CD4-positive, alpha-beta T cell (primary cell): ENCODE data around the gene CRK. TPM values are rescaled to one million over a fixed set of nuclear protein-coding genes. Genes with fewer than 3 reads are reported as not detected.
"Not testable (repeated sequence)": the region's sequence is repeated elsewhere in the genome, so short reads cannot be mapped to it uniquely, and the experiment has no call there.

Experiments
- ATAC-seq: fragments of 200-7000 bp; cut with Tn5 transposase; one replicate; pipeline ENCODE4 v1.10.0; 2022; ENCODE audit warnings: mild to moderate bottlenecking; ENCODE audit not compliant: poor library complexity
- CTCF ChIA-PET: fragments of 350-600 bp; sonication (Branson Sonifier 250); formaldehyde crosslinking; loops from one replicate; lab custom pipeline; 2021; ENCODE audit warnings: antibody characterized with exemption, inconsistent platforms; lab: Charles Lee
- POLR2A ChIA-PET: fragments of 350-600 bp; sonication (Branson Sonifier 250); formaldehyde crosslinking; loops from one replicate; lab custom pipeline; 2021; ENCODE audit warnings: antibody characterized with exemption, inconsistent platforms; lab: Charles Lee
- DNase-seq, 14 experiments: peaks; one replicate each; pipeline ENCODE4 v3.0.0-alpha.2; 2013 to 2020; ENCODE audit warnings: mixed read lengths in 2 of 14
- H3K27ac ChIP-seq, 2 donors: one replicate each; pipeline versions ENCODE4 v1.5.1 to v1.7.0; 2013; ENCODE audit warnings: low read length in 2 of 2, low read depth in 1 of 2, mild to moderate bottlenecking in 1 of 2
- H3K27me3 ChIP-seq, 2 experiments: 1 replicate in 1 of 2; 2 replicates in 1 of 2; pipeline versions ENCODE4 v1.6.1 to v1.7.0; 2013; ENCODE audit warnings: low read length in 2 of 2, control low read depth in 1 of 2, mild to moderate bottlenecking in 1 of 2, moderate library complexity in 1 of 2; ENCODE audit not compliant: insufficient read depth in 2 of 2, control insufficient read depth in 1 of 2
- H3K36me3 ChIP-seq: one replicate; pipeline ENCODE4 v1.6.1; 2013; ENCODE audit warnings: low read length, control low read depth; ENCODE audit not compliant: insufficient read depth
- H3K4me1 ChIP-seq: one replicate; pipeline ENCODE4 v1.6.1; 2013; ENCODE audit warnings: low read length, control low read depth; ENCODE audit not compliant: insufficient read depth
- H3K4me3 ChIP-seq: one replicate; pipeline ENCODE4 v1.5.1; 2013; ENCODE audit warnings: mild to moderate bottlenecking, low read length, moderate library complexity
- H3K9me3 ChIP-seq, 2 experiments: 1 replicate in 1 of 2; 2 replicates in 1 of 2; pipeline versions ENCODE4 v1.6.1 to v1.7.0; 2013; ENCODE audit warnings: low read length in 2 of 2, mild to moderate bottlenecking in 2 of 2, control low read depth in 1 of 2, moderate library complexity in 1 of 2; ENCODE audit not compliant: control insufficient read depth in 1 of 2, insufficient read depth in 1 of 2
- H3K27ac Mint-ChIP-seq: one replicate; pipeline ENCODE4 v1.8.0; 2020; ENCODE audit warnings: mixed read lengths
- H3K27me3 Mint-ChIP-seq: one replicate; pipeline ENCODE4 v1.8.0; 2021; ENCODE audit warnings: mixed read lengths
- H3K36me3 Mint-ChIP-seq: one replicate; pipeline ENCODE4 v1.8.0; 2021; ENCODE audit warnings: low read depth, mixed read lengths
- H3K4me1 Mint-ChIP-seq: one replicate; pipeline ENCODE4 v1.8.0; 2021; ENCODE audit warnings: low read depth, mixed read lengths
- H3K4me3 Mint-ChIP-seq: one replicate; pipeline ENCODE4 v1.8.0; 2020; ENCODE audit warnings: mild to moderate bottlenecking, mixed read lengths
- H3K9me3 Mint-ChIP-seq: one replicate; pipeline ENCODE4 v1.8.0; 2020; ENCODE audit warnings: mixed read lengths
- intact Hi-C, 2 experiments: fragments of 100-400 bp; cut with DNase I in 1 of 2; cut with micrococcal nuclease in 1 of 2; formaldehyde crosslinking; loops; one replicate each; pipeline versions ENCODE4 v1.15.1 to v1.9.0; 2023 to 2025; cut with DNase I, micrococcal nuclease
- total RNA-seq, 174 experiments: library from RNA in 2 of 174; stranded (reverse) in 2 of 174; gene quantifications; one replicate each; pipeline ENCODE4 v1.2.3 and lab custom pipeline; 2021 to 2026
- TF ChIP-seq, protein P1 (sequence below): fragments of 200-600 bp; IDR thresholded peaks from one replicate; pipeline ENCODE4 v1.8.0; 2022; ENCODE audit warnings: antibody characterized with exemption, mild to moderate bottlenecking

Gene CRK
- total RNA-seq, 2 experiments from 2014 or later: 13.6 to 14.5 TPM

DNA sequence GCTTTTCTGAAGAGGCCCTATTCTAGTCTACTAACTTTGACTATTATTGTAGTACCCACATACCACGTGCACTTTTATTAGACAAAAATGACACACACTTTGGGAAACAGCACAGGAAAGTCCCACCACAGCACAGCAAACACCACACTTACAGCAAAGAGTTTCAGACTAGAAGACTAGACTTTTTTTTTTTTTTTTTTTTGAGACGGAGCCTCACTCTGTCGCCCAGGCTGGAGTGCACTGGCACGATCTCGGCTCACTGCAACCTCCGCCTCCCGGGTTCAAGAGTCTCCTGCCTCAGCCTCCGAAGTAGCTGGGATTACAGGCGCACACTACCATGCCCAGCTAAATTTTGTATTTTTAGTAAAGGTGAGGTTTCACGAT, 76.1 kb downstream of the CRK start:
- POLR2A ChIA-PET: interaction anchor here (0.9 to 1.7 kb wide), 6 partner anchors 10 to 136 kb away, joined by 3 to 9 read pairs (median 4); partner anchors contain the start of gene INPP5K
- CTCF ChIA-PET: interaction anchor here (1.0 to 2.9 kb wide), 3 partner anchors 14 to 105 kb away, joined by 3 to 24 read pairs (median 6); no protein-coding TSS in a partner anchor
- Mint-ChIP-seq H3K4me3 (peak overlapping the region; percentile 27), H3K36me3 (peaks cover 30% of the 10 kb centered on the region), H3K9me3 (no peaks in the 10 kb centered on the region), H3K4me1 (peaks cover 72% of the 10 kb centered on the region), H3K27ac (peak overlapping the region; percentile 74), H3K27me3 (no peaks in the 10 kb centered on the region)
- peak in 2 of 14 experiments; percentile 68 to 76 for DNase-seq
- H3K27ac ChIP-seq: peak overlapping the region; percentile 24 to 41
- peak; percentile 62 for ATAC-seq
- H3K27me3 ChIP-seq: no peaks in the 10 kb centered on the region
- H3K9me3 ChIP-seq: no peaks in the 10 kb centered on the region
- TF ChIP-seq, protein P1, sequence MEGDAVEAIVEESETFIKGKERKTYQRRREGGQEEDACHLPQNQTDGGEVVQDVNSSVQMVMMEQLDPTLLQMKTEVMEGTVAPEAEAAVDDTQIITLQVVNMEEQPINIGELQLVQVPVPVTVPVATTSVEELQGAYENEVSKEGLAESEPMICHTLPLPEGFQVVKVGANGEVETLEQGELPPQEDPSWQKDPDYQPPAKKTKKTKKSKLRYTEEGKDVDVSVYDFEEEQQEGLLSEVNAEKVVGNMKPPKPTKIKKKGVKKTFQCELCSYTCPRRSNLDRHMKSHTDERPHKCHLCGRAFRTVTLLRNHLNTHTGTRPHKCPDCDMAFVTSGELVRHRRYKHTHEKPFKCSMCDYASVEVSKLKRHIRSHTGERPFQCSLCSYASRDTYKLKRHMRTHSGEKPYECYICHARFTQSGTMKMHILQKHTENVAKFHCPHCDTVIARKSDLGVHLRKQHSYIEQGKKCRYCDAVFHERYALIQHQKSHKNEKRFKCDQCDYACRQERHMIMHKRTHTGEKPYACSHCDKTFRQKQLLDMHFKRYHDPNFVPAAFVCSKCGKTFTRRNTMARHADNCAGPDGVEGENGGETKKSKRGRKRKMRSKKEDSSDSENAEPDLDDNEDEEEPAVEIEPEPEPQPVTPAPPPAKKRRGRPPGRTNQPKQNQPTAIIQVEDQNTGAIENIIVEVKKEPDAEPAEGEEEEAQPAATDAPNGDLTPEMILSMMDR: no peak
- peaks cover 15% of the 10 kb centered on the region for H3K36me3 ChIP-seq
- H3K4me1 ChIP-seq: peaks cover 86% of the 10 kb centered on the region
- intact Hi-C loops: loop anchor here in 1 of 2 experiments (2.0 kb wide), 1 partner anchor 15 kb away; no protein-coding TSS in a partner anchor
- no peak overlapping the region for H3K4me3 ChIP-seq

DNA sequence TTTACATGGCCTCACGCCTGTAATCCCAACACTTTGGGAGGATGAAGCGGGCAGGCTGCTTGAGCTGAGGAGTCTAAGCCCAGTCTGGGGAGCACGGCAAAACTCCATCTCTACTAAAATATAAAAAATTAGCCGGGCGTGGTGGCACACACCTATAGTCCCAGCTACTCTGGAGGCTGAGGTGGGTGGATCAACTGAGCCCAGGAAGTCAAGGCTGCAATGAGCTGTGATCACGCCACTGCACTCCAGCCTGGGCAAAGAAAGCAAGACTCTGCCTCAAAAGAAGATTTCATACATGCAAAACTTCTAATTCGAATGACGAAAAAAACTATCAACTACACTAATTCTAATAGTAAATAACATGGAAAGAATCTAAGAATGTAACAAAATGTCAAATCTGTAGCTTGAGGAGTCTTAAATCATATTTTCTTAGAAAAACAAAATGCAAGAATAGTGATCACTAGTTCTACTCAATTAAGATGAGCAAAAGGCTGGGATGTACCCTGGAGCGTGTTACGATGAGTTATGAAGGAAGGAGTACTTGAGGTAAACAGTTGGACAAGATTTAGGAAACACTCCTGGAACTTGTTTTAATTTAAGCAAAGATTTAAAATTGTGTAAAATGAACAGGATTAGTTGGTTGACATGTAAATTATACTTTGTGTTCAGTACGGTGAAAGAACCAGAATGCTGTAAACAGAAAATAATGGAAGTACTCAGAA, 76.7 kb downstream of the CRK start:
- no peak for DNase-seq
- Histone ChIP-seq H3K4me1 (peaks cover 86% of the 10 kb centered on the region), H3K27me3 (no peaks in the 10 kb centered on the region), H3K9me3 (no peaks in the 10 kb centered on the region), H3K27ac (peak overlapping the region; percentile 24 to 41), H3K36me3 (peaks cover 15% of the 10 kb centered on the region), H3K4me3 (no peak overlapping the region)
- peak overlapping the region; percentile 27 for H3K4me3 Mint-ChIP-seq
- H3K27me3 Mint-ChIP-seq: no peaks in the 10 kb centered on the region
- CTCF ChIA-PET: interaction anchor here (1.0 to 2.9 kb wide), 3 partner anchors 14 to 105 kb away, joined by 3 to 24 read pairs (median 6); no protein-coding TSS in a partner anchor
- TF ChIP-seq, protein P1: no peak
- ATAC-seq: no peak
- peaks cover 75% of the 10 kb centered on the region for H3K4me1 Mint-ChIP-seq
- POLR2A ChIA-PET: interaction anchor here (0.9 to 1.7 kb wide), 6 partner anchors 10 to 137 kb away, joined by 3 to 9 read pairs (median 4); partner anchors contain the start of gene INPP5K
- H3K27ac Mint-ChIP-seq: peak overlapping the region; percentile 74
- H3K9me3 Mint-ChIP-seq: no peaks in the 10 kb centered on the region
- intact Hi-C loops: loop anchor here in 1 of 2 experiments (2.0 kb wide), 1 partner anchor 15 kb away; no protein-coding TSS in a partner anchor
- H3K36me3 Mint-ChIP-seq: peaks cover 34% of the 10 kb centered on the region

DNA sequence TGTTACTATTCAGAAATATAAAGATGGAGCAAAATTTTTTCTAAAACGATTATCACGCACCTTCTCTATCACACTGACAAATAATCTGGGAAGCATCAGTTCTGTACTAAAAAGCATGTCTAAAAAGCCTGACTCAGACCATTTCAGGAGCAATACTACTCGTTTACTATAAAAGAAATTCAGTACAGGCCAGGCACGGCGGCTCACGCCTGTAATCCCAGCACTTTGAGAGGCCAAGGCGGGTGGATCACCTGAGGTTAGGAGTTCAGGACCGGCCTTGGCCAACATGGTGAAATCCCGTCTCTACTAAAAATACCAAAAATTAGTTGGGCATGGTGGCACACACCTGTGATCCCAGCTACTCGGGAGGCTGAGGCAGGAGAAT, 77.6 kb downstream of the CRK start:
- H3K27me3 Mint-ChIP-seq, H3K27me3 ChIP-seq, H3K9me3 Mint-ChIP-seq, H3K4me3 ChIP-seq, DNase-seq, H3K27ac ChIP-seq, ATAC-seq, H3K9me3 ChIP-seq, POLR2A ChIA-PET: not testable (repeated sequence)
- intact Hi-C loops: loop anchor here in 1 of 2 experiments (2.0 kb wide), 1 partner anchor 16 kb away; no protein-coding TSS in a partner anchor
- peak overlapping the region; percentile 44 for H3K4me3 Mint-ChIP-seq
- H3K36me3 ChIP-seq: peaks cover 17% of the 10 kb centered on the region
- peak overlapping the region; percentile 74 for H3K27ac Mint-ChIP-seq
- H3K36me3 Mint-ChIP-seq: peaks cover 41% of the 10 kb centered on the region
- peaks cover 78% of the 10 kb centered on the region for H3K4me1 Mint-ChIP-seq
- CTCF ChIA-PET: interaction anchor here (2.9 kb wide), 1 partner anchor 13 kb away, joined by 24 read pairs; no protein-coding TSS in a partner anchor
- H3K4me1 ChIP-seq: peaks cover 89% of the 10 kb centered on the region
